DLD1 (cell line): Measurements from ENCODE around the gene RADIL.
"Not testable (repeated sequence)": the region's sequence is repeated elsewhere in the genome, so short reads cannot be mapped to it uniquely, and the experiment has no call there.

ENCODE experiments used
- in situ Hi-C: cut with HindIII; loops from 2 replicates; pipeline ENCODE4 v1.10.0; 2017; ENCODE audit warnings: low sequenced_read_pairs

RADIL gene

DNA sequence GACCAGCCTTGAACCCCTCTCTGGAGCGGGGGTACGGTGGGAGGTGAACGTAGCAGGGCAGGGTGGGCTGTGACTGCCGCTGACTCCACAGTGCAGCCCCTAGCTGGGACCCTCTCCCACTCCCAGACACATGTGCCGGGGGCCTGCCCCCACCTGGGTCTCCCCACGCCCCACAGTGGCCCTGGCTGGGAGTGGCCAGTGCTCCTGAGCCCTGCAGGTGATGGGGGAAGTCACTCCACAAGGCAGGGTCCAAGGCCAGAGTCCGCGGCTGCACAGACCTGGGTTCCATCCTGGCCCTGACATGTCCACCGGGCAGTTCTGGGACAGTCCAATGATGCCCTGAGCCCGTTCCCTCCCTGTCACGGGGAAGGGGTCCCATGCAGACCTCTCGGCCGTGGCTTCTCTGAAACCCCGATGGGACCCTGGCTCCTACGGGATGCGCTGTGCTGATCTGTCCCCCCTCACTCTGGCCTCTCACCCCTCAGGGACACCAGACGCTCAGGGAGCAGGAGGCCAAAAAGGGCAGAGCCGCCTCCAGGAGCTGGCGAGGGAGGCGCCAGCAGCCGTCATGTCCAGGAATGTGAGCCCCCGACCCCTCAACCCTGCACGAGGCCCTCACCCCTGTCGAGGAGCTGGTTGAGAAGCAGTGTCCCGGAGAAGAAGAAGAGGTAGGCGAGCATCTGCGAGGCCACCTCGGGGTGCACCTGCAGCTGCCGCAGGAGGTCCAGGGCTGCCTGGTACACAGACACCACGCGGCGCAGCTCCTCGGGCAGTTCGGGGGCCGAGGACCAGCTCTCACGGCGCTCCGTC lies 67.7 kb downstream of the RADIL start:
- in situ Hi-C loops: no loop called here

GRCh38 chr7:4815121-4815520 lies 68.4 kb downstream of the RADIL start:
- in situ Hi-C loops: no loop called here

DNA sequence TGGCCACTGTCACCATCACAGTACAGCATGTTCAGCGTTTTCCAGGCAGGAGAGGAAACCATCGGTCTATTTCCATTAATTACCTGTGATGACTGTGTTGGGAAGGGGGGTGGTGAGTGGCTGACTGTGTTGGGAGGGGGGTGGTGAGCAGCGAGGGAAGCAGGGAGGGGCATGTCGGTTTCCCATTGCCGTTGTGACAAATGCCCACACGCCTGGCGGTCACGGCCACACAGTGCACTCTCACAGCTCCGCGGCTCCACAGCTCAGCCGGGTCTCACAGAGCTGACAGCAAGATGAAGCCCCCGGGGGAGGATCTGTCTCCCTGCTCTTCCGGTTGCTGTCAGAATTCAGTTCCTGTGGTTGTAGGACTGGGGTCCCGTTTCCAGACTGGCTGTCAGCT lies 69.1 kb downstream of the RADIL start:
- in situ Hi-C loops: no loop called here

- in situ Hi-C loops: no loop called here
Observed at GRCh38 chr7:4809666-4810065, 73.8 kb downstream of the RADIL start.

DNA sequence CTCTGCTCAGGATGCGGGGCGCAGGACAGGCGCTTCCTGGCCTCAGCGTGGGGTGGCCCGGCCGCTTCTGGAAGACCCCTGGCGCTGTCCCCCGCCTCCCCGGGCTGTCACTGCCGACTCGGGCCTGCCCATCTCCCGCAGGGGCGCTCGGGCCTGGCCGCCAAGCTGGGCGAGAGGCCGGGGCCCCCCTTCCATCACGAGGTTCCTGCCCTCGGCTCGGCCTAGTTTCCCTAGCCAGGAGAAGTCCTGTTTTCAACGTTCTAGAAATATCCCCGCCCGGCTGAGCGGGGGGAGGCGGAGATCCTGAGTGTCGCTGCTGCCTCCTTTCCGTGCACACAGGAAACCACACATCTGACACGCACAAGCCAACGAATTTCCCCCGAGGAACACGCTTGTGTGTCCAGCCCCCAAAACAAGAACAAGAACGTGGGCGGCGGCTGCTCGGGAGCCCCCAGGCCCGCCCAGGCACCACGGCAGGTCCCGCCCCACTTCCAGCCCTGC lies 74.4 kb downstream of the RADIL start:
- in situ Hi-C loops: no loop called here

GRCh38 chr7:4808565-4808964 lies 75.0 kb downstream of the RADIL start:
- in situ Hi-C loops: no loop called here

GRCh38 chr7:4808026-4808425 lies 75.5 kb downstream of the RADIL start:
- in situ Hi-C loops: no loop called here

- in situ Hi-C loops: no loop called here
Observed at GRCh38 chr7:4807598-4808016, 75.9 kb downstream of the RADIL start.

GRCh38 chr7:4806983-4807597 lies 76.4 kb downstream of the RADIL start:
- in situ Hi-C loops: no loop called here

DNA sequence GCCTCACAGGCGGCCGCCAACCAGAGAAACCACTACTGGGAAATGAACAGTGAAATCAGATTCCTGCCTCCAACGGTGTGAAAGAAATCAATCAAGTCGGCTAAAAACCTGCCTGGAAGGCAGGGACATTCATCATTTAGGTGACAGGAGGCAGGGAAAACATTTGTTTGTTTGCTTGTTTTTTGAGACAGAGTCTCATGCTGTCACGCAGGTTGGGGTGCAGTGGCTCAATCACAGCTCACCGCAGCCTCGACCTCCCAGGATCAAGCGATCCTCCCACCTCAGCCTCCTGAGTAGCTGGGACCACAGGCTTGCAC lies 77.6 kb downstream of the RADIL start:
- in situ Hi-C loops: no loop called here

DNA sequence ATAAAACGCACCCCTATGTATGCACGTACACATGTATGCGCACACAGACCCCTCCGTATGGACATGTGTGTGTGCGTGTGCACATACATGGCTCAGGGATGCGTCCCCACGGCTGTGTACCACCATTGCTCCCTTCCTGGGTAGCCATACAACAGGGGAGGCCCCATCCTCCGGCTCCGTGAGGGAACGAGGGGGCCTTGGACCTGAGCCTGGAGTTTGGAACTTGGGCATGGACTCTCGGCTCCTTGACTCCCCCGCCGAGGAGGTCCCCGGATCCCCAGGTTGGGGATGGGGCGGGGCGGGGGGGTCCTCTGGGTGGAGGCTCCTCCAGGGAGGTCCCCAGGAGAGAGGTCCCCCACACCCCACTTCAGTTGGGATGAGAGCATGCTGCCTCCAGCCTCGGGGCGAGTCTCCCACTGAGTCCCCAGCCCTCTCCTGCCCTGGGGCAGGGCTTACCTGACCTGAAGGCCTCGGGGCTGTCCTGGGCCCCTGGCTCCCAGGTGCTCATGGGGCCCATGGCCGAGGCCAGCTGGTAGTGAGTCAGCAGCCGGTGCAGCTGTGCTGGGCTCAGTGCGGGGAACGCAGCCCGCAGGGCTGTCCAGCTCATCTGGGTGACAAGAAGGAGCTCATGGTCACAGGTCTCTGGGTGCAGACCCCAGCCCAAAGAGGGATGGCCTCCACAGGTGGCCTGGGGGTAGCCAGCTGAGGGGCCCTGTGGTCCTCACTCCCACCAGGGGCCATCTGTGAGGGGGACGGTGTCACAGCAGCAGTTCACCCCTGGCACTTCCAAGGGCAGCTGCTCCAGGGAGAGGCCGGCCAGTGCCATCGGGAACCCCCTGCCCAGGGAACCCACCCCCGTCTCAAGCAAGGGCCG lies 78.2 kb downstream of the RADIL start:
- in situ Hi-C loops: no loop called here

- in situ Hi-C loops: no loop called here
Observed at GRCh38 chr7:4803397-4804241, 79.9 kb downstream of the RADIL start.

GRCh38 chr7:4802577-4802976 lies 80.9 kb downstream of the RADIL start:
- in situ Hi-C loops: not testable (repeated sequence)

DNA sequence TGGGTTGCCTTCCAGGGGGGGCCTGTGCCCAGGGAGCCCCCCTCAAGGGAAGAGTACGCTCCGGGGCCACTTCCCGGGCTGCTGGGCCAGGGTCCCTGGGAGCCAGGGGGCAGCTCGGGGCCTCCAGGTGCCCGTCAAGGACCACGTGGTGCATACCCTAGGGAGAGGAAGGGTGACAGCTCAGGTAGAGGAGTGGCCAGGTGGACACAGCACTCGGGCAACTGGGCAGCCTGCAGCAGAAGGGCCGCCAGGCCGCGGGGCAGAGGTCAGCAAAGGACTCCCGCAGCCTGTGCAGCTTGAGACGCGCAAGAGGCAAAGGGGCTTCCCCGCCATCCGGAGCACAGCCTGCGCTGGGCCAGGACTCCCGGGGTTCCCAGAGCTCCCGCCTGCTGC lies 81.7 kb downstream of the RADIL start:
- in situ Hi-C loops: no loop called here

DNA sequence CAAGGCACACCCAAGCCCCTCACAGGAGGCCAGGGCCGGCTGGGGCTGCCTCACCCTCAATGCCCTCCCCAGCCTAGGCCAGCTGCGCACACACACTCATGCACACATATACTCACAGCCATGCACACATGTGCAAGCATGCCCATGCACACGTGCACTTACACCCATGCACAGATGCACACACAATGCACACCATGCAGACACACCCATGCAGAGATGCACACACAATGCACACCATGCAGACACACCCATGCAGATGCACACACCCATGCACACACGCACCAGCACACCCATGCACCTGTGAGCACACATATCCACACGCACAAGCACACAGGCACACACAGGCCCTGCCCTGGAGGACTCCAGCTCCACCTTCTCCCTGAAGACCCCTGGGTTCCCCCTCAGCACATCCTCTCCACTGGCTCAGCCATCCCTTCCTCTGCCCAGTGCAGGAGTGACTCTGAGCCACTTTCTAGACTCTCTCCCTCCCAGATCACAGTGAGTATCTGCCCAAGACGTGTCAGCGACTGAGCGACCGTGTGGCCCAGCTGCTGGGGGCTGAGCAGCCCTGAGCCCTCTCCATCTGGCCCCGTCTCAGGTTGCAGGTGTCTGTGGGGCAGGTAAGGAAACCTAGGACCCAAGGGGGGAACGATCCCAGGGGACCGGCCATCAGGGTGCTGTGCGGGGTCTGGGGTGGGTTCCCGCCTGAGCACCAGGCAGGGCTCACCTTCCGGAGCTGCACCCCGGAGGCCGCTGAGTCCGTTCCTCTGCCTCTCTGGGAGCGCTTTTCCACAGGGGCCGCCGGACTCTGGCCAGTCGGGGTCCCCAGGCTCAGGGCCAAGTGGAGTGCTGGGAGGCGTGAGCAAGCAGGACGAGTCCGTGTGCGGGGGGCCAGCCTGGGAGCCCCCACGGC lies 82.3 kb downstream of the RADIL start:
- in situ Hi-C loops: no loop called here

GRCh38 chr7:4800487-4800886 lies 83.0 kb downstream of the RADIL start:
- in situ Hi-C loops: no loop called here

- in situ Hi-C loops: no loop called here
Observed at GRCh38 chr7:4799508-4800268, 83.8 kb downstream of the RADIL start.

- in situ Hi-C loops: no loop called here
Observed at GRCh38 chr7:4798706-4799235, 84.7 kb downstream of the RADIL start.
